ACHN (cell line): ENCODE results near the gene SBSN.
"Not testable (repeated sequence)": the region's sequence is repeated elsewhere in the genome, so short reads cannot be mapped to it uniquely, and the experiment has no call there.

Experiments
- DNase-seq: peaks from one replicate; pipeline ENCODE4 v3.0.0-alpha.2; 2015
- in situ Hi-C: cut with HindIII; loops from 2 replicates; pipeline ENCODE4 v1.10.0; 2017; ENCODE audit warnings: low sequenced_read_pairs, low pct_ligation_motif_present, low pct_unique_long_range_greater_than_20kb

SBSN gene

DNA sequence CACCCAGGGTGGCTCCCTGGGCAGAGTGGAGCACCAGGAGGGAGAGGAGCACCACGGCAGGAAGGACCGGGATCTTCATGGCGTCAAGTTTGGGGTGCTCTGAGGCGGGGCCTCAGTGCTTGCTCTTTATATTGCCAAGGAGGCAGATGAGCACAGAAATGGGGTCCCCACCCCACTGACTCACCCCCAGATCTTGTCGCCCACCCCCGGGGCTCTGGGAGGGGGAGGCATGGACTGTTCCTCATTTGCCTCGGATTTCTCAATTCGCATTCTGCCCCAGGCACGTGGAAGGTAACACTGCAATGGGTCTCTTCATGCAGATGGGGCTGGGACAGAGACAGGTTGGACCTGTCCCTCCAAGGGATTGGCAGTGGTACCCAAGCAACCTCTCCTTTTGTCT, 37.7 kb downstream of the SBSN start, which contains the start of gene KRTDAP:
Gene KRTDAP, minus strand, starts transcription at position 101 of the 400 bp plus-strand sequence. Its CDS starts 22 bp downstream, at position 79.
- DNase-seq: no peak
- in situ Hi-C loops: no loop called here

DNA sequence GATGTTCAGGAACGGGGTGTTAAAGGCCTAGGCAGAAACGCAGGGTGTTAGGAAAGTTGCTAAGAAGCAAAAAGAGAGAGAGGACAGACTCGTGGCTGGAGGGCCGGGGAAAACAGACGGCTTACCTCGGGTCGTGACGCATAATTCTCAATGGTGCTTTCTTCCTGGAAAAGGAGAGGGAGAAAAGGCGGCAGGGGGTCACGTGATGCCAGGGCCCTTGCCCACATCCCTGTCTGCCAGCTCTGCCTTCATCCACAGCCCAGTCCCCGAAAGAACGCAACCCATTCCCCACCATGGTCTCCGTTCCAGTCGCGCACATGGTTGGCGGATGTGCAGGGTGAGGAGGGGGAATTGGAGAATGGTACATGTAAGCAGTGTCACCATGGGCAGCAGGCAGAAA, 39.4 kb downstream of the SBSN start:
- in situ Hi-C loops: no loop called here
- DNase-seq: no peak

DNA sequence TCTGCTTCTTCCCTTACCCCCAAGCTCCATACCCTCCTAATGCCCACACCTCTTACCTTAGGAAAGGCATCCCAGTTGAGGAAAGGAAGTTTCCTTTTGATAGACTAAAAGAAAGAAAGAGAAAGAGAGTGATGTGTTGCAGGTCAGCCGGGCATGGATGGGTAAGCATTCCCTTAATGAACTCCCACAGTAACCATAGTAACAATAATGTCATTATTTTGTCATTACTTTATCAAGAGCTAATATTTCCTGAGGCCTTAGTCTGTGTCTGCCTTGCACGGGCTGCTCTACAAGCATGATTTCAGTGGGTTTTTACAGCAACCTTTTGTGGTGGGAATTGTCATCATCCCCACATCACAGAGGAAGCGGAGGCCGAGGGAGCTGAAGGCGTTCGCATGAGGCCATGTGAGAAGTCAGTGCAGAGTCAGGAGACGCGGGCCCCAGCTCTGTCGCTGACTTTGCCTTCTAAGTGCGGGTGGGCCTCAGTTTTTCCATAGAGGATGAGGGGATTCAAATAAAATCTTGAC, 40.4 kb downstream of the SBSN start:
- in situ Hi-C loops: no loop called here
- DNase-seq: no peak

DNA sequence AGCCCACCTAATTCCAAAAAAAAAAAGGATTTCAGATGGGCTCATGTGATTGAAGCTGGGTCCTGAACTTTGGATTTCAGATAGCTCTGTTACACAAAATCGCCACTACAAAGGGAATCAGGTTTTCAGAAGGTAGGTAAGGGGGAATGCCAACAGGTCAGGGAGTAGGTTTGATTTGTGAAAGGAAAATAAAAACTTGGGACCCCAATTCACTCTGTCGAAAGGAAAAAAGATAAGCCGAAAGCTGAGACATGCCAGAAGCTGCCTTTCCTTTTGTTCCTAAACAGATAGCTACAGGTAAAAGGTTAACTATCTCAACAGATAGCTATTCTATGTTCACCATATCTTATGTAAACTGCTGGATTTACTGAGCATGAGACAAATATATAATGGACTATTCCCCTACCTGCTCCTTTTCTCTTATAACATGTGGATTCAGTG, 41.8 kb downstream of the SBSN start:
- no peak for DNase-seq
- in situ Hi-C loops: no loop called here

DNA sequence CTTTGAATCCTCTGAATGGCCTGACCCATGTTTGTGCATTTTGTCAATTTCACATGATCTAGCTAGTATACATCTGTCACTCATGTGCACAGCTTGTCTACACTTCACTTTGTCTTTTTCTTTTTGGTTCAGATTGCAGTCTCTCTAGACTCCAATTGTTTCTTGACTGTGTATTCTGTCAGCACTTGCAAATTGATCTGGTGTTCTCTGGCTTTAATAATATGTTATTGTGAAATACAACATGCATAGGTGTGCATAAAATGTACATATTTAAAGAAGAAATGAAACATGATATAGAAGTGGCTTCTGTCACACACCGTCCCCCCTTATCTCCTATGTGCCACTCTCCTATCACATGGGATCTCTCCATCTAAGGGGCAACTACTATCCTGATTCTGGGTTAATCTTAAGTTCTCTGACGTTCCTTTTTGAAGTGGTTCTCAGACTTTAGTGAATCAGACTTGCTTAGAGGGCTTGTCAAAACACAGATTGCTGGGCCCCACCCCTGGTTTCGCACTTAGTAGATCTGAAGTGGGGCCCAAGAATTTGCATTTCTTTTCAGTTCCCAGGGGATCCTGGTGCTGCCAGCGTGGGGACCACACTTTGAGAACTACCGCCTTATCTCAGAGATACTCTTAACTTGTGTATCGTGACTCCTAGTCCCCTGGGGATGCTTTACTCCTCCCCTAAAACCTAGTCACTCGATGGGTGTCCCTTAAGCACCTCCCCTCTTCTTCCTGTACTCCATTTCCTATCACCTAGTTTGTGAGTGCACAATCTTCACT, 43.7 kb downstream of the SBSN start:
- in situ Hi-C loops: no loop called here
- no peak for DNase-seq

DNA sequence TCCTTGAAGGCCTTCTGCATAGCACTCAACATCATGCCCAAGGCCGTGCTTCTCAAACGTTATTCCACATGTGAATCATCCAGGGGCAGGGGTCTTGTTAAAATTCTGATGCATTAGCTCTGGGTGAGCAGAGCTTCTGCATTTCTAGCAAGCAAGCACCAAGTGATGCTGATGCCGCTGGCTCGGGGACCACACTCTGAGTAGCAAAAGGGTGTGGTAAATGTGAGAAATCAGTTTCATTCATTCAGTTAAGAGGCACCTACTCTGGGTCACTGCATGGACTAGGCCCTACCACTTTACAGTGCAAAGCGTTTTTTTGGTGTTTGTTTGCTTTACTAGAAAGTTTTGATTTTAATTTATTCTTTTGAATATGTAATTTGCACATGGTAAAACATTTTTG, 45.0 kb downstream of the SBSN start:
- in situ Hi-C loops: no loop called here
- DNase-seq: no peak

DNA sequence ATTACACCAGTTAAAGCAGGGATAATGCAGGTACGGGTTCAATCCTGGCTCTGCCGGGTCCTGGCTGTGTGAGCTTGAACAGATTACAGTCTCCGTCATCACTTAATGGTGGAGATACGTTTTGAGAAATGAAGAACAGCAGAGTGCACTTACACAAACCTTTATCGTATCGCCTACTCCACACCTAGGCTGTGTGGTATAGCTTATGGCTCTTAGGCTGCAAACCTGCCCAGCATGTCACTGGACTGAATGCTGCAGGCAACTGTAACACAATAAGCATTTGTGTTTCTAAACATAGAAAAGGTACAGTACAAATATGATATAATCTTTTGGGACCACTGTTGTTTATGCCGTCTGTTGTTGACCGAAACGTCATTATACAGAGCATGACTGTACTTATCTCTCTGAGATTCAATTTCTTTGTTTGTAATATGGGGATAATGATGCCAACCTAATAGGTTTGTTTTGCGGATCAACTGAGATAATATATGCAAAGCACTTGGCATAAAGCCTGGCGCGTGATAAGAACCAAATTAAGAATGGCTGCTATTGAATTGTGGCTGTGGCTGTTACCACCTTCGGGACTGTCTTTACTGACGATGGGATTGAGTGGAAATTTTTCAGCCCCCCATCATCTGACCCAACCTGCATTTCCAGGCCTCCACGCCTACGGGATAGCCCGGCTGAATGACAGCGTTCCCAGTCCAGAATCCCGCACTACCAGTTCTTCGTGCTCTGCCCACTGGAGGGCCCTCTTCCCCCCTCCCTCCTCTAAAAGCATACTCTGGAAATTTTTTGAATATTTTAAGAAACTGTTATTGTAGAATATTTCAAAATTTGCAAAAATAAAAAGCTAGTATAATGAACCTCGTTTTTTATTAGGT, 49.1 kb downstream of the SBSN start:
- in situ Hi-C loops: no loop called here
- DNase-seq: no peak

DNA sequence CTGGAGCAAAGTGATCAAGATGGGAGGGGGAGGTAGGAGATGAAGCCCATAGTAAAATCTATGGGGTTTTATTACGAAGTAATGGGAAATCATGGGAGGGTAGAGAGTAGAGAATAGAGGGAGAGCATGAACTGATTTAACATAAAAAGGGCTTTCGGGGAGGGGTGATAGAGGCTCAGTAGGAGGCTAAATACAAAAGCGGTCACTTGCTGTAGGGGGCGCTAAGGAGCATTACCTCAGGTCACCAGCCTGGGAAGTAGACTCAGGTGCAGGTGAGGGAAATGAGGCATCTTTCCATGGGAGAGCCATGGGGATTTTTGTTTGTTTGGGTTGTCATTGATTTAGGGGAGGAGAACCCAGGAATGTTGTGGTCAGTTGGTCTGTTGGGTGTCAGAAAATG, 52.0 kb downstream of the SBSN start:
- in situ Hi-C loops: no loop called here
- DNase-seq: no peak

DNA sequence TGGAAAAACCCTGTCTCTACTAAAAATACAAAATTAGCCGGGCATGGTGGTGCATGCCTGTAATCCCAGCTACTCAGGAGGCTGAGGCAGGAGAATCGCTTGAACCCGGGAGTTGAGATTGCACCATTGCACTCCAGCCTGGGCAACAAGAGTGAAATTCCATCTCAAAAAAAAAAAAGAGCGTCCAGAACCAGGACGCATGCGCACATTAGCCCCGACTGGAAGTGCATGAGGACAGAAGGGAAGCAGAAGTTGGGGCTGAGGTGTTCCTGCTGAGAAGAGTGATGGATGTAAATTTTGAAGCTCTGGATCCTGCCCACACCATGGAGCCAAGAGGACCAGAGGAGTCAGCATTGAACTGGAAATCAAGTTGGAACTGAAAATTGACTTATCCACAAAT, 53.5 kb downstream of the SBSN start:
- in situ Hi-C loops, DNase-seq: not testable (repeated sequence)

DNA sequence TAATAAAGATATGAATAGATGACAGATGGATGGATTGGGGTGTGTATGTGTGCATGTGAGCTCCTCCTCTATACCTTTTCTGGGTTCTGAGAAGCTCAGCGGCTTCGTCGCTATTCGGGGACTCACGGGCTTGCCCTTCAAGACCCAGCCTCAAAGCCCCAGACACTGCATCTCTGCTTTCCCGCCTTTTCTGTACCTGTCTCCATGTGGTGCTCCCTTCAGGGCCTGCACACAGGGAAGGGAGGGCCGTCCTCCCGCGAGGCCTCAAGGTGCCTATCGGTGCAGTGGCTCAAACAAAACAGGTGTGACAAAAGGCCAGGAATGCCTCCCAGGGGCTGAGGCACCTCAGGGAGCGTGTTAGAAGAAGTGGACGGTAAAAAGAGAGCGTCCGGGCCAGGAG, 54.0 kb downstream of the SBSN start:
- in situ Hi-C loops: no loop called here
- no peak for DNase-seq
